Glomerular visceral epithelial cell (primary cell): ENCODE results near the gene RPS6KA2.
A peak's percentile ranks its signal among the peaks of the same experiment; 100 is the strongest.
"Not testable (repeated sequence)": the region's sequence is repeated elsewhere in the genome, so short reads cannot be mapped to it uniquely, and the experiment has no call there.

Experiments
- DNase-seq: peaks from one replicate; pipeline ENCODE4 v3.0.0-alpha.2; 2016; ENCODE audit errors: extremely low spot score

Gene RPS6KA2

DNA sequence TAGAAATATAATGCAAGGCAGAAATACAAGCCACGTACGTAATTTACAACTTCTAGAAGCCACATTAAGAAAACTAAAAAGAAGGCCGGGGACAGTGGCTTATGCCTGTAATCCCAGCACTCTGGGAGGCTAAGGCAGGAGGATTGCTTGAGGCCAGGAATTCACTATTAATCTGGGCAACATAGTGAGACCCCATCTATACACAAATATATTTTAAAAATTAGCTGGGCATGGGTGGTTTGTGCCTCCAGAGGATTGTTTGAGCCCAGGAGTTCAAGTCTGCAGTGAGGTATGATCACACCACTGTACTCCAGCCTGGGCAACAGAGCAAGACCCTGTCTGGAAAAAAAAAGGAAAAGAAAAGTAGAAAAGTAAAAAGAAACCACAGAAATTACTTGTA, 256.6 kb downstream of the RPS6KA2 start:
- no peak for DNase-seq

DNA sequence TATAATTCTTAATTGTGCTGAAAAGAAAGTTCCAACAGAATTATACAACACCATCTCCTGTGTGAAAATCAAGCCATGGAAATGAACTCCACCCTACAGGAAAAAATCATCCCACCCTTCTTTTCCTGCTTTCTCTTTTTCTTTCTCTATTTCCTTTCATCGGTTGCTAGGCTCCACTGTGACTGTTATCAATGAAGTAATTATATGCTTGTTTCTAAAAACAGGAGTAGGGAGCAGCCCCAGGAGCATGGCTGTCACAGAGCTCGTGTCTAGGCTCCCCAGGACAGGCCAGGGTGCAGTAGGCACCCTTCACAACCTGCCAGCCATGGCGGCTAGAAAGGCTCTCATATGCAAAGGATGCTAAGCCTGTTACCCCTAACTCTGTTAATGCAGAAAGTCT, 257.3 kb downstream of the RPS6KA2 start:
- DNase-seq = no peak

DNA sequence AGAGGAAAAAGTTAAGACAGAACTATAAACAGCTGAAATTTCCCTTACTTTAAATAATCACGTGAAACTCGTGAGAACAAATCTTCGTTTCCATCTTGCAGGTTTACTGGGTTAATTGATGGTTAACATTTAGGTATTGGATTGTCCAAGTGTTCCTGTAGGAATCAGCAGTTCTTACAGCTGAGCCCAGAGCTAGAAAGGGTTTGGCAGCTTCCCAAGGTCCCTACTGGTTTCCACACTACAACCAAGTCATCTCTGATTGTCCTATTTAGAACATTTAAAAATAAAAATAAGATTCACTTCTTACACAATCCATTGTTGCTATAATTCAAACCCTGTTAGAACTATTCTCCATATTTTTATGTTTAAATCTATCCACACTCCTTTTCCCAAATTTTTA, 260.1 kb downstream of the RPS6KA2 start:
- DNase-seq = no peak

DNA sequence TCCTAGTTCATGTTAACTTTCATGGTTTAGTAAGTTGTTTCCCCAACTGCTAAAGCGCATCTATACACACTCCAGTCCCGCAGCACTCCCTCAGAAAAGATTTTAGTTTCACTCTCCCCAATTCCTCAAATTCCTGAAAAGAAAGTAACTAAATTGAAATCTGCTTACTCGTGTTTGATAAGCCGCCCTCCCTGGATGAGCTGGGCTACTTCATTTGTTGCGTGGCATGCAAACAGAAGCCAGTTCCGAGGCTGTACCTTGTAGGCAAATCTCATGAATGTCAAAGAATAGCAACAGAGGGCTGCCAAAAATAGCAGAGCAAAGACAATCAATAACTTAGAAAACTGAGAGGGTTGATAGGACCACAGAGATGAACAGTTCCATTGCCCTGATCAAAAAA, 261.2 kb downstream of the RPS6KA2 start:
- DNase-seq = no peak

DNA sequence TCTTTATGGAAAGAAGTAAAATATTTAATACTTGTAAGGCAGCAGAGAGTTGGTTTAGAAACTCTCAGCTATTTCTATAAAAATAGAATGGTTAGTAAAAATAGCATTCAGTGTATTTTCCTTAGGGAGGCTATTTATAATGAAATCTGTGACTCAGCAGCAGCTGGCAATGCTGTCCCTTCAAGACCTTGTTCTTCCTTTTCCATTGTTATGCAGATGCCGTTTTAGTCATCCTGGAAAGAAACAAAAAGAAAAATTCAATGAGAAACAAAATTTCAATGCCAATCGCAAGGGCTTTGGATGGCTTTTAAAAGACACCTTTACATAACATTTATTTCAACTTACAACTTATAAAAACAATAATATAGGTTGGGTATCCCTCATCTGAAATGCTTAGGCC, 261.8 kb downstream of the RPS6KA2 start:
- no peak for DNase-seq

DNA sequence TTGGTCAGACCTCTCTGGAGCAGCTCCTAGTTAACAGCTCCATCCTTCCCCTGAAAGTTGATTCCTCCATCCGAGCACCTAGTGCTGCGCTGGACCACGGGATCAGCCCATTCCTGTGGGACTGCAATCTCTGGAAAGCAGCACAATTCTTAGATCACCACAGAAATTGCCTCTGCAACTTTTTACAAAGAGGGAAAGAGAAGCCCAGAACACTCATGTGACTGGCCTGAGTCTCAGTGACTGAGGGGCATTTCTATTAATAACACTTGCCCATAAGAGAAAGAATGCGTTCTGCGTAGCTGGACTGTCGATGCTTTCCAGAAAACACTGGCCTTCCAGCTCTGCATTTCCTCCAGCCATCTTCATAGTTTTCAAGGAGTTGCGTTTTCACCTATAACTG, 262.6 kb downstream of the RPS6KA2 start:
- no peak for DNase-seq

DNA sequence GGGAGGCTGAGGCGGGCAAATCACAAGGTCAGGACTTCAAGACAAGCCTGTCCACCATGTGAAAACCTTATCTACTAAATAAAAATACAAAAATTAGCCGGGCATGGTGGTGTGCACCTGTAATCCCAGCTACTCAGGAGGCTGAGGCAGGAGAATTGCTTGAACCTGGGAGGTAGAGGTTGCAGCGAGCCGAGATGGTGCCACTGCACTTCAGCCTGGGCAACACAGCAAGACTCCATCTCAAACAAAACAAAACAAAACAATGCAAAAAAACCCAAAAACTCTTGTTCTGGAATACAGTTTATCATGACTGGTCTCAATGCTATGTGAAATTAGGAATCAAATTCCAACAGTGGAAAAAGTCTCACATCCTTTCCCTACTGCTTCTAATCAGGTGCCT, 264.6 kb downstream of the RPS6KA2 start:
- DNase-seq = not testable (repeated sequence)

DNA sequence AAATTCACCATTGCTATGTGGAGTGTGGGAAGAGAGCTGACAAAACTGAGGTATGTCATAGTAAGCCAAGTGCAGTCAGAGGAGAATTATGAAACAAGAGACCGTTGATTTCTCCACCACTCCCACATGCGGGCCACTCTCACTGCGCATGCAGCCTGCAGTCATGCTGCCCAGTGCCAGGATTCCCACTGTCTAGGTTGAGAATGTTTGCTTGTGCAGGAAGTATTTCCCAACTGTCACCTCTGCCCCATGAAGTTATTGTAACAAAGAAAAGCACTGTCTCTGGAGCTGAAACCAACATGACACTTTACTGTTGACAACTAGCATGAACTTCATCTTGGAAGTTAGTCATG, 266.0 kb downstream of the RPS6KA2 start:
- no peak for DNase-seq

DNA sequence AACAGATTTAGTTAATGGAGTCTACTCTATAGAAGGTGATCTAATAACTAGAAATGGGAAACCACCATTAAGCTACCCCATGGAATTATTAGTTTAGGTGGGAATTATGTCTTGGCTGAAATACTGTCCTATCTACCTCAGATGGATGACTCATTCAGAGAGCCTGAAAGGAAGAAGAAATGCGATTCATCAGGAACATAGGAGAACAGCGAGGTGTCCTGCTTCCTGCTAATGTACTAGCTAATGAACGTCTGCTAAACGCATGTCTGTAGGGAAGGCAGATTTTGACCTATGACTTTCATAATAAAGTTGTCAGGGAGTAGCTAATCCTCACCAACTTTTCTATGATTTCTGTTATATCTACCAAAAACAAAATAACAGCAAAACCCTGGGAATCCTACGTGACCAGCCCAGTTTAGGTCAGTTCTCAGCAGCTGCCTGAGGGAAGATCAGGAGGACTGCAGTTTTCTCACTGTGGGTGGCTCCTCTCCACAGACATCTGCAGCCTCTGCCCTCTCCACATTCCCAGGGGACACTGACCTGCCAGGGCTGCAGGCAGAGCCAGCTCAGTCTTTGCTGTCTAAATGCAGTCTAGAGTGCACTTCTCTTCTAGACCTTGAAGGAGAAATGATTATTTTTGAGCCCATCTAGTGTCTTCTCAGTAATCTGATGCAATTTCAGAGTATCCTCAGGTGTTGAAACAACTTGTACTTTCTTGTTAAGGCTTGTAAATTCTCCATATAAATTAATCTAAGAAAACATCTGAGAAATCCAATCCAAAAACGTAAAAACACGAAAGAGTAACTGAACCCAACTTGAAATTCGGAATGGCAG, 266.6 kb downstream of the RPS6KA2 start:
- DNase-seq = peak; percentile 9
